ENCODE data around the gene DKK3.

Gene DKK3

DNA sequence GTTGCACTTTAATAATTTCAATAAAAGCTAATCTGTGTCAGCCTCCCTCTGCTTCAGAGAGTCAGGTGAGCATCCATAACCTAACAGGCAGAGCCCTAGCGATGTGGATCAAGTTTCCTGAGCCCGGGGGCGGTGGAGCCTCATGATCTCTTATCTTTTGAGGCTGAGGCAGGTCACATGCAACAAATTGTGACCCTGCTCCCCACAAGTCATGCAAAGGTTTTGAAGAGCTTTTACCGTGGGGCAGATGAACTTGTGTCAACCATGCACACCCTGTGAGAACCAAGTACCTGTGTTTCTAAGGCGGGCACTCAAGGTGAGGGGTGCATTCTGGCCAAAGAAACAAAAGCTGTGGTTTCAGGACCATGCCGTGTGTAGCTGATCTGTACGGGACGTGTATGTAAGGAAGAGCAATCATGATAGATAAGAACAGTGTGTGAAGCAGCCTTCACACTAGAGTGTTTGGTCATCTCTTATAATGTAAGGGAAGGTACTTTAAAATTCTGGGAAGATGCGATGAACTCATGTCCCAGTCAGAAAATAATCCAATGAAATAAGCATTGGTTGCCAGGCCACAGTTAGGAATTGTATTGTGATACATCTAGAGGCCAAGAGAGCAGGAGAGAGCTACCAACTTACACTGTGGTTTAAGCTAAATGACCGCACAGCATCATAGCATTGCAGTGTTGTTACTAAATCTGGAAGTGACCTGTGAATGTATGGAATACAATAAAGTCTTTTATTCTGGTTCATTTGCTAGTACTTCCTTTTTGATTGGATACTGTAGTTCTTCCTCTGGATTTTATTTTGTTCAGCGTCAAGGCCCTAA lies 49.8 kb downstream of the DKK3 start:
- no peak for DNase-seq (ENCODE audit: low spot score)
- H3K27ac ChIP-seq = 0 out of 2 replicates have a peak overlapping the region, but pooled peaks have one; percentile 38
- TF ChIP-seq, protein P1, sequence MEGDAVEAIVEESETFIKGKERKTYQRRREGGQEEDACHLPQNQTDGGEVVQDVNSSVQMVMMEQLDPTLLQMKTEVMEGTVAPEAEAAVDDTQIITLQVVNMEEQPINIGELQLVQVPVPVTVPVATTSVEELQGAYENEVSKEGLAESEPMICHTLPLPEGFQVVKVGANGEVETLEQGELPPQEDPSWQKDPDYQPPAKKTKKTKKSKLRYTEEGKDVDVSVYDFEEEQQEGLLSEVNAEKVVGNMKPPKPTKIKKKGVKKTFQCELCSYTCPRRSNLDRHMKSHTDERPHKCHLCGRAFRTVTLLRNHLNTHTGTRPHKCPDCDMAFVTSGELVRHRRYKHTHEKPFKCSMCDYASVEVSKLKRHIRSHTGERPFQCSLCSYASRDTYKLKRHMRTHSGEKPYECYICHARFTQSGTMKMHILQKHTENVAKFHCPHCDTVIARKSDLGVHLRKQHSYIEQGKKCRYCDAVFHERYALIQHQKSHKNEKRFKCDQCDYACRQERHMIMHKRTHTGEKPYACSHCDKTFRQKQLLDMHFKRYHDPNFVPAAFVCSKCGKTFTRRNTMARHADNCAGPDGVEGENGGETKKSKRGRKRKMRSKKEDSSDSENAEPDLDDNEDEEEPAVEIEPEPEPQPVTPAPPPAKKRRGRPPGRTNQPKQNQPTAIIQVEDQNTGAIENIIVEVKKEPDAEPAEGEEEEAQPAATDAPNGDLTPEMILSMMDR (conservative IDR thresholded peaks at IDR 0.05; ENCODE audit: low read depth) = no peak
- ChIA-PET POLR2A (ENCODE audit: low non-redundant PET) (interaction anchor here (0.5 kb wide), 1 partner anchor 87 kb away, joined by 3 read pairs; no protein-coding TSS in a partner anchor), CTCF (interaction anchor here (0.8 kb wide), 1 partner anchor 8 kb away, joined by 7 read pairs; no protein-coding TSS in a partner anchor)

DNA sequence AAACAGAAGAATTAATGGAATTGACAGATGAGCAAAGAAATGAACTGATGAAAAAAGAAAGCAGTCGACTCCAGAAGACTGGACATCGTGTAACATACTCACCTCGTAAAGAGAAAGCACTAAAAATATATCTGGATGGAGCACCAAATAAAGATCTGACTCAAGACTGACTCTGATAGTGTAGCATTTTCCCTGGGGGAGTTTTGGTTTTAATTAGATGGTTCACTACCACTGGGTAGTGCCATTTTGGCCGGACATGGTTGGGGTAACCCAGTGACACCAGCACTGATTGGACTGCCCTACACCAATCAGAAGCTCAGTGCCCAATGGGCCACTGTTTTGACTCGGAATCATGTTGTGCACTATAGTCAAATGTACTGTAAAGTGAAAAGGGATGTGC lies 52.4 kb downstream of the DKK3 start:
- CTCF ChIA-PET = interaction anchor here (1.4 kb wide), 1 partner anchor 11 kb away, joined by 4 read pairs; no protein-coding TSS in a partner anchor
- TF ChIP-seq, protein P1 (conservative IDR thresholded peaks at IDR 0.05; ENCODE audit: low read depth) = no peak
- DNase-seq (ENCODE audit: low spot score) = no peak
- POLR2A ChIA-PET (ENCODE audit: low non-redundant PET) = no interaction called here
- no peak overlapping the region for H3K27ac ChIP-seq

DNA sequence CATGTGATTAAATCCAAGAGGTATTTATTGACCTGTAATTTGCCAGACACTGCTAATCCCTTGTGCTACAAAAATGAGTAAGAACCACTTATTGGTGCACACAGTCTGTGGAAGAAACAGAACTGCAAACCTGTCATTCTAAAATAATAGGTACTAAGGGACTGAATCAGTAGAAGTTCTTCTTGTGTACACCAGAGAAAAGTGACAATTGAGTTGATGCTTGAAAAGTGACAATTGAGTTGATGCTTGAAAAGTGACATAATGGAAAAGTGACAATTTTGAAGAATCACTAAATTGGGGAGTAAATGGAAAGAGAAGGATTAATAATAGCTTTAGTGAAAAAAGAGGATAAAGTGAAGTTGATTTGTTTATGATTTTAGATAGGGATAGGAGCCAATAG lies 56.4 kb downstream of the DKK3 start:
- no peak for DNase-seq (ENCODE audit: low spot score)
- TF ChIP-seq, protein P1 (conservative IDR thresholded peaks at IDR 0.05; ENCODE audit: low read depth) = no peak
- ChIA-PET CTCF (interaction anchor here (0.6 kb wide), 2 partner anchors 34 to 80 kb away, joined by 3 to 4 read pairs; no protein-coding TSS in a partner anchor), POLR2A (ENCODE audit: low non-redundant PET) (no interaction called here)
- no peak overlapping the region for H3K27ac ChIP-seq

DNA sequence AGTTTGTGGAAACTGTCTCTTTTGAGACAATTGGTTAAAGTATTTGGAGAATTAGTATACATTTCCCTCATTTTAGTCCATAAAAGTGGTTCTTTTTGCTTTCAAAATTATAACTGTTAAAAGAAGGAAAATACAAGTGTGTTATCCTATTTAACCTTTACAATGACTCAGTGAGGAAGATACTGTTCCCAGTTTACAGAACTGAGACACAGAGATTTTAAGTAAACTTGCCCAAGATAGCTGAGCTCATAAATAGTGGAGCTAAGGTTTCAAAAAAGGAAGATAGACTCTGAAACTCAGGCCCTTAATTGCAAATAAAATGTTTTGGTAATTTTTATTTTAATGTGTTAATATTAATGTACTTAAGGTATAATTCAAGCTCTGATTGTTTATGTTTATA lies 58.9 kb downstream of the DKK3 start:
- POLR2A ChIA-PET (ENCODE audit: low non-redundant PET) = no interaction called here
- TF ChIP-seq, protein P1 (conservative IDR thresholded peaks at IDR 0.05; ENCODE audit: low read depth) = no peak
- CTCF ChIA-PET = no interaction called here
- no peak overlapping the region for H3K27ac ChIP-seq
- no peak for DNase-seq (ENCODE audit: low spot score)

DNA sequence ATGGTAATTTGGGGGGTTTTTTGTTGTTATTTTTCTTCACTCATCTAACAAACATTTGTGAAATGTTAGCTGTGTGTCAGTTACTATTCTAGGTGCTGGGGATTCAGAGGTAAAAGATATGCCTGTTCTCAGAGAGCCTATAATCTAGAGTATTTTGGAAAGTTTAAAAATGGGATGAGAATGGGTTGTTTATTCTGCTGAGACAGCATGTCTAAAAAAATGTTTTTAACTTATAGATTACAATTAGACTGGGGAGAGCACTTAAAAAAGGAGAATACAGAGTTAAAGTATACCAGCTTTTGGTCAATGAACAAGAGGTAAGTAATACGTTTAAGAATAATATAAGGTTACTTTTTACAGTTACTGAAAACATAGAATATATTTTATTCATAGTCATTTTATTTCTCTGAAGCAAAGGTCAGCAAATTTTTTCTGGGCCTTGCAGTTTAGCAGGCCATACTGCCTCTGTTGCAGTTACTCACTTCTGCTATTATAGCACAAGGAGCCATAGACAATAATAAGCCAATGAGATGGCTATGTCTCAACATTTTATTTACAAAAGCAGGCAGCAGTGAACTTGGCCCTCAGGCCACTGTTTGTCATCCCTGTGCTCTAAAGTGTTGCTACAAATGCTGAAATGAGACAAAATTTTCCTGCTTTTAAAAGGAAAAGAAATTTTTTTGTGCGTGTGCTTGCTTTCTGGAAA lies 60.0 kb downstream of the DKK3 start:
- CTCF ChIA-PET = no interaction called here
- H3K27ac ChIP-seq = no peak overlapping the region
- POLR2A ChIA-PET (ENCODE audit: low non-redundant PET) = no interaction called here
- TF ChIP-seq, protein P1 (conservative IDR thresholded peaks at IDR 0.05; ENCODE audit: low read depth) = no peak
- DNase-seq (ENCODE audit: low spot score) = no peak

DNA sequence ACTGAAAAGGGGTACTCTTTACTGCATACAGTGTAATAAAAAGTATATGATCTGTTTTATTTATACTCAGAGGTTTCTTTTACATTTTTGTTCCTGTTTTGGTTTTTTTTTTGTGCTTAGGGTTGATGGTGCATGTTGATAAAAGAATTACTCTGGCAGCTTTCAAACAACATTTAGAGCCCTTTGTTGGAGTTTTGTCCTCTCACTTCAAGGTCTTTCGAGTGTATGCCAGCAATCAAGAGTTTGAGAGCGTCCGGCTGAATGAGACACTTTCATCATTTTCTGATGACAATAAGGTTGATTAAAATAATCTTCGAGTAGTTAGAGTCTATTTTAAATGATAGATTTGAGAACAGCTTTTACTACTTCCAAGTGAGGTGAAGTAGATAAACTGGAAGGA lies 60.6 kb downstream of the DKK3 start:
- DNase-seq (ENCODE audit: low spot score) = no peak
- CTCF ChIA-PET = no interaction called here
- TF ChIP-seq, protein P1 (conservative IDR thresholded peaks at IDR 0.05; ENCODE audit: low read depth) = no peak
- H3K27ac ChIP-seq = no peak overlapping the region
- POLR2A ChIA-PET (ENCODE audit: low non-redundant PET) = no interaction called here
